PC-3 (cell line): Measurements from ENCODE around the gene FERMT3. TPM values are rescaled to one million over a fixed set of nuclear protein-coding genes. Genes with fewer than 3 reads are reported as not detected.
"Not testable (repeated sequence)": the region's sequence is repeated elsewhere in the genome, so short reads cannot be mapped to it uniquely, and the experiment has no call there.

Experiments
- ATAC-seq: fragments of 200-7000 bp; cut with Tn5 transposase; 2 replicates; pipeline ENCODE4 v1.9.1; 2020; ENCODE audit warnings: mild to moderate bottlenecking, moderate library complexity
- BruUV-seq: library from RNA; stranded (reverse); fragments of 400-500 nt; replicated peaks from 2 replicates; lab custom pipeline; 2021; lab: Mats Ljungman, UMichigan
- CTCF ChIA-PET: fragments of 300-600 bp; sonication (Branson Sonifier 250); formaldehyde crosslinking; loops from one replicate; lab custom pipeline; 2022; ENCODE audit warnings: antibody characterized with exemption; lab: Charles Lee
- POLR2A ChIA-PET: fragments of 300-600 bp; sonication (Branson Sonifier 250); formaldehyde crosslinking; loops from one replicate; lab custom pipeline; 2022; ENCODE audit warnings: antibody characterized with exemption; ENCODE audit not compliant: unreplicated experiment; lab: Charles Lee
- DNase-seq: peaks from one replicate; pipeline ENCODE4 v3.0.0-alpha.2; 2015
- H2AFZ ChIP-seq: fragments of 300-600 bp; sonication (generic); 2 replicates; pipeline ENCODE4 v1.6.0; 2016; ENCODE audit warnings: antibody characterized with exemption, low read length
- H3F3A ChIP-seq: fragments of 300-600 bp; sonication (generic); one replicate; pipeline ENCODE4 v1.6.0; 2017; ENCODE audit warnings: antibody characterized with exemption, low read length, control low read depth, mild to moderate bottlenecking; ENCODE audit not compliant: unreplicated experiment
- H3K27ac ChIP-seq: fragments of 300-600 bp; sonication (generic); 2 replicates; pipeline ENCODE4 v1.5.1; 2016; ENCODE audit warnings: mild to moderate bottlenecking, low read length
- H3K27me3 ChIP-seq: fragments of 300-600 bp; sonication (generic); 2 replicates; pipeline ENCODE4 v1.6.1; 2016; ENCODE audit warnings: low read length, mixed read lengths
- H3K36me3 ChIP-seq: fragments of 300-600 bp; sonication (generic); 2 replicates; pipeline ENCODE4 v1.6.1; 2016; ENCODE audit warnings: low read depth, mixed run types, low read length, mixed read lengths
- H3K4me1 ChIP-seq: fragments of 300-600 bp; sonication (generic); 2 replicates; pipeline ENCODE4 v1.5.1; 2016; ENCODE audit warnings: low read length; ENCODE audit not compliant: insufficient read depth
- H3K4me2 ChIP-seq: fragments of 300-600 bp; sonication (generic); 2 replicates; pipeline ENCODE4 v1.6.0; 2016; ENCODE audit warnings: low read length
- H3K4me3 ChIP-seq: fragments of 300-600 bp; sonication (generic); 2 replicates; pipeline ENCODE4 v1.5.1; 2016; ENCODE audit warnings: mild to moderate bottlenecking, low read length, mixed read lengths
- H3K79me2 ChIP-seq: fragments of 300-600 bp; sonication (generic); 2 replicates; pipeline ENCODE4 v1.6.1; 2017; ENCODE audit warnings: low read length, mixed read lengths
- H3K9ac ChIP-seq: fragments of 300-600 bp; sonication (generic); 2 replicates; pipeline ENCODE4 v1.6.0; 2016; ENCODE audit warnings: mild to moderate bottlenecking, low read length
- H3K9me2 ChIP-seq: fragments of 300-600 bp; sonication (generic); replicated peaks from 2 replicates; pipeline ENCODE4 v1.6.1; 2016; ENCODE audit warnings: mixed run types, low read length, mixed read lengths
- H3K9me3 ChIP-seq: fragments of 300-600 bp; sonication (generic); 2 replicates; pipeline ENCODE4 v1.6.1; 2016; ENCODE audit warnings: low read length, mixed read lengths
- H4K20me1 ChIP-seq: fragments of 300-600 bp; sonication (generic); 2 replicates; pipeline ENCODE4 v1.6.1; 2016; ENCODE audit warnings: low read length, mixed read lengths
- EZH2 ChIP-seq: fragments of 300-600 bp; sonication (generic); IDR thresholded peaks from one replicate; pipeline ENCODE4 v1.6.1; 2017; ENCODE audit warnings: antibody characterized with exemption, mild to moderate bottlenecking, low read length; ENCODE audit not compliant: unreplicated experiment
- EZH2phosphoT487 ChIP-seq: fragments of 300-600 bp; sonication (generic); IDR thresholded peaks from 2 replicates; pipeline ENCODE4 v1.6.1; 2018; ENCODE audit warnings: mild to moderate bottlenecking, antibody characterized with exemption, low read length, borderline replicate concordance
- intact Hi-C: fragments of 100-400 bp; cut with micrococcal nuclease; formaldehyde crosslinking; loops from 2 replicates; pipeline ENCODE4 v1.9.0; 2023
- total RNA-seq: library from RNA; depleted of rRNA; stranded (reverse); fragments of >200 nt; gene quantifications from 2 replicates; pipeline ENCODE4 v1.2.3, GENCODE V29; 2014
- TF ChIP-seq, protein P1 (sequence below): fragments of 300-600 bp; sonication (generic); conservative IDR thresholded peaks from 2 replicates; pipeline ENCODE4 v1.5.1; 2017; ENCODE audit warnings: antibody characterized with exemption, low read depth, mild to moderate bottlenecking, low read length

FERMT3 gene
- total RNA-seq, 1 experiment from 2014 or later = 2.4 TPM

GRCh38 chr11:64161037-64161436 is 45.5 kb upstream of the FERMT3 start:
- Histone ChIP-seq H3K9ac (no peak overlapping the region), H3K36me3 (peaks cover 5% of the 10 kb centered on the region), H3K4me2 (no peak overlapping the region), H3K27me3 (no peaks in the 10 kb centered on the region), H3K4me1 (peaks cover 17% of the 10 kb centered on the region), H4K20me1 (0 out of 2 replicates have a peak, but pooled peaks cover 7% of the 10 kb centered on the region), H3K9me2 (no peaks in the 10 kb centered on the region), H3F3A (no peaks in the 10 kb centered on the region), H3K79me2 (peaks cover 44% of the 10 kb centered on the region), H3K9me3 (no peaks in the 10 kb centered on the region), H2AFZ (no peak overlapping the region), H3K27ac (no peak overlapping the region), H3K4me3 (no peak overlapping the region)
- intact Hi-C loops = no loop called here
- CTCF ChIA-PET = no interaction called here
- BruUV-seq = no TSS peak
- TF ChIP-seq EZH2phosphoT487 = no peak
- TF ChIP-seq, protein P1, sequence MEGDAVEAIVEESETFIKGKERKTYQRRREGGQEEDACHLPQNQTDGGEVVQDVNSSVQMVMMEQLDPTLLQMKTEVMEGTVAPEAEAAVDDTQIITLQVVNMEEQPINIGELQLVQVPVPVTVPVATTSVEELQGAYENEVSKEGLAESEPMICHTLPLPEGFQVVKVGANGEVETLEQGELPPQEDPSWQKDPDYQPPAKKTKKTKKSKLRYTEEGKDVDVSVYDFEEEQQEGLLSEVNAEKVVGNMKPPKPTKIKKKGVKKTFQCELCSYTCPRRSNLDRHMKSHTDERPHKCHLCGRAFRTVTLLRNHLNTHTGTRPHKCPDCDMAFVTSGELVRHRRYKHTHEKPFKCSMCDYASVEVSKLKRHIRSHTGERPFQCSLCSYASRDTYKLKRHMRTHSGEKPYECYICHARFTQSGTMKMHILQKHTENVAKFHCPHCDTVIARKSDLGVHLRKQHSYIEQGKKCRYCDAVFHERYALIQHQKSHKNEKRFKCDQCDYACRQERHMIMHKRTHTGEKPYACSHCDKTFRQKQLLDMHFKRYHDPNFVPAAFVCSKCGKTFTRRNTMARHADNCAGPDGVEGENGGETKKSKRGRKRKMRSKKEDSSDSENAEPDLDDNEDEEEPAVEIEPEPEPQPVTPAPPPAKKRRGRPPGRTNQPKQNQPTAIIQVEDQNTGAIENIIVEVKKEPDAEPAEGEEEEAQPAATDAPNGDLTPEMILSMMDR = no peak
- TF ChIP-seq EZH2 = no peak
- POLR2A ChIA-PET = no interaction called here
- ATAC-seq (no peak), DNase-seq (no peak)

- H3F3A ChIP-seq, intact Hi-C loops, H3K9me3 ChIP-seq, H3K27me3 ChIP-seq, H2AFZ ChIP-seq, DNase-seq, BruUV-seq, ATAC-seq, H3K4me3 ChIP-seq, H3K9ac ChIP-seq, H3K9me2 ChIP-seq, POLR2A ChIA-PET, H3K36me3 ChIP-seq, H3K27ac ChIP-seq, H3K4me2 ChIP-seq, H4K20me1 ChIP-seq: not testable (repeated sequence)
- CTCF ChIA-PET = interaction anchor here (0.5 kb wide), 1 partner anchor 562 kb away, joined by 3 read pairs; no protein-coding TSS in a partner anchor
- Histone ChIP-seq H3K4me1 (peaks cover 21% of the 10 kb centered on the region), H3K79me2 (peaks cover 47% of the 10 kb centered on the region)
These were observed 43.8 kb upstream of the FERMT3 start for GRCh38 chr11:64162769-64163168.

- Histone ChIP-seq H3F3A (no peaks in the 10 kb centered on the region), H3K27me3 (no peaks in the 10 kb centered on the region), H3K4me3 (peak overlapping the region; percentile 71; the same call in 1 of the 2 replicates), H3K4me1 (peaks cover 21% of the 10 kb centered on the region), H3K27ac (no peak overlapping the region), H3K4me2 (peak overlapping the region; percentile 90; the same call in 1 of the 2 replicates), H3K9me3 (no peaks in the 10 kb centered on the region), H3K9me2 (no peaks in the 10 kb centered on the region), H3K79me2 (peaks cover 42% of the 10 kb centered on the region), H3K9ac (no peak overlapping the region), H4K20me1 (0 out of 2 replicates have a peak, but pooled peaks cover 7% of the 10 kb centered on the region), H3K36me3 (peaks cover 5% of the 10 kb centered on the region), H2AFZ (no peak overlapping the region)
- intact Hi-C loops = no loop called here
- TF ChIP-seq, protein P1 = 0 out of 2 replicates have a peak, but pooled peaks have one; percentile 8
- TF ChIP-seq EZH2 (no peak), EZH2phosphoT487 (no peak)
- DNase-seq (no peak), ATAC-seq (no peak)
- no TSS peak for BruUV-seq
- CTCF ChIA-PET = interaction anchor here (0.5 kb wide), 1 partner anchor 41 kb away, joined by 3 read pairs; no protein-coding TSS in a partner anchor
- POLR2A ChIA-PET = interaction anchor here (0.5 kb wide), 1 partner anchor 276 kb away, joined by 3 read pairs; no protein-coding TSS in a partner anchor
These were observed 42.6 kb upstream of the FERMT3 start for GRCh38 chr11:64163951-64164350.
